SK-N-SH (cell line): ENCODE measurements around the gene DRC3.

Experiments used
- CHD2 ChIP-seq: fragments of 150-350 bp; IDR thresholded peaks from 2 replicates; pipeline ENCODE4 v1.6.1; 2018; ENCODE audit warnings: low read length; ENCODE audit not compliant: partially characterized antibody
- CTCF ChIP-seq: fragments of 200-600 bp; sonication (generic); IDR thresholded peaks from 2 replicates; pipeline ENCODE4 v1.6.1; 2017; ENCODE audit warnings: antibody characterized with exemption, mild to moderate bottlenecking, moderate library complexity
- JUND ChIP-seq: IDR thresholded peaks from 2 replicates; pipeline ENCODE4 v1.4.0; 2012
- MAX ChIP-seq: IDR thresholded peaks from 2 replicates; pipeline ENCODE4 v1.4.0; 2012; ENCODE audit warnings: low read depth
- MXI1 ChIP-seq: IDR thresholded peaks from 2 replicates; pipeline ENCODE4 v1.6.1; 2012; ENCODE audit warnings: mild to moderate bottlenecking, low read depth, low read length, improper control_type of control experiment
- TF ChIP-seq, protein P1 (sequence below): IDR thresholded peaks from 2 replicates; pipeline ENCODE4; 2012
- TF ChIP-seq, protein P2 (sequence below): IDR thresholded peaks from 2 replicates; pipeline ENCODE4 v1.4.0; 2012; ENCODE audit warnings: low read depth, borderline replicate concordance

DNA sequence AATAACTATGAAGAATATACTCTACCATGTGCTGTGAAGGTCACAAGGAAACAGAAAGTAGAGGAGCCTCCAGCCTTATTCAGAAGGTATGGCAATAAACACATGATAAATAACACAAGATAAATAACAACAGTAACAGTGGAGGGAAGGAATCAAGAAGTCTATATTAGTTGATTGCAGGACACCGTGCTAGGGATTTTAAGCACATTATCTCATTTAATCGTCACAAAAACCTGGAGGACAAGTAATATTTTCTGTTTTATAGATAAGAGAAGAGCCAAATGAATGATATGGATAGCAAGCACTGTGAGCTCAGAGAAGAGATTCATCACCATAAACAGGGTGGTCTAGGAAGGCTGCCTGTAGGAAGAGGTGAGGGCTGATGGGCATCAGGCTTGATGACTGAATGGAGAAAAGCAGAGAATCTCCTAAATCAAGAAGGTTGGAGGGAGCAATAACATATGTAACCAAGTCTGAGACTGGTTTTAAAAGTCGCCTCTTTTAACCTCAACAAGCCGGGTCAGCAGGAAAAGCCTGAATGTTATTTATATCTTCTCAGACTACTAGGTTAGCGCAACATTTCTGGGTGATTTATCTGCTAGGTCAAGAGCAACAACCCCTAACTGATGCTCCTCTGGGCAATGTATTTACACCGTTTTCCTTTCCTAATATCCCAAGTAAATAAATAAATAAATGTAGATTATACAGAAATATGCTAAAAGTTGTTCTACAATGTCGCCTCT is 8.8 kb upstream of the DRC3 start:
- no peak for TF ChIP-seq CTCF
- no peak for TF ChIP-seq MXI1
- no peak for TF ChIP-seq CHD2
- TF ChIP-seq, protein P1, sequence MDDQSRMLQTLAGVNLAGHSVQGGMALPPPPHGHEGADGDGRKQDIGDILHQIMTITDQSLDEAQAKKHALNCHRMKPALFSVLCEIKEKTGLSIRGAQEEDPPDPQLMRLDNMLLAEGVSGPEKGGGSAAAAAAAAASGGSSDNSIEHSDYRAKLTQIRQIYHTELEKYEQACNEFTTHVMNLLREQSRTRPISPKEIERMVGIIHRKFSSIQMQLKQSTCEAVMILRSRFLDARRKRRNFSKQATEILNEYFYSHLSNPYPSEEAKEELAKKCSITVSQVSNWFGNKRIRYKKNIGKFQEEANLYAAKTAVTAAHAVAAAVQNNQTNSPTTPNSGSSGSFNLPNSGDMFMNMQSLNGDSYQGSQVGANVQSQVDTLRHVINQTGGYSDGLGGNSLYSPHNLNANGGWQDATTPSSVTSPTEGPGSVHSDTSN = no peak
- no peak for TF ChIP-seq JUND
- TF ChIP-seq MAX = no peak
- TF ChIP-seq, protein P2, sequence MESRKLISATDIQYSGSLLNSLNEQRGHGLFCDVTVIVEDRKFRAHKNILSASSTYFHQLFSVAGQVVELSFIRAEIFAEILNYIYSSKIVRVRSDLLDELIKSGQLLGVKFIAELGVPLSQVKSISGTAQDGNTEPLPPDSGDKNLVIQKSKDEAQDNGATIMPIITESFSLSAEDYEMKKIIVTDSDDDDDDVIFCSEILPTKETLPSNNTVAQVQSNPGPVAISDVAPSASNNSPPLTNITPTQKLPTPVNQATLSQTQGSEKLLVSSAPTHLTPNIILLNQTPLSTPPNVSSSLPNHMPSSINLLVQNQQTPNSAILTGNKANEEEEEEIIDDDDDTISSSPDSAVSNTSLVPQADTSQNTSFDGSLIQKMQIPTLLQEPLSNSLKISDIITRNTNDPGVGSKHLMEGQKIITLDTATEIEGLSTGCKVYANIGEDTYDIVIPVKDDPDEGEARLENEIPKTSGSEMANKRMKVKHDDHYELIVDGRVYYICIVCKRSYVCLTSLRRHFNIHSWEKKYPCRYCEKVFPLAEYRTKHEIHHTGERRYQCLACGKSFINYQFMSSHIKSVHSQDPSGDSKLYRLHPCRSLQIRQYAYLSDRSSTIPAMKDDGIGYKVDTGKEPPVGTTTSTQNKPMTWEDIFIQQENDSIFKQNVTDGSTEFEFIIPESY = no peak
